SK-N-SH (cell line): ENCODE data around the gene AGAP2. TPM values are rescaled to one million over a fixed set of nuclear protein-coding genes. Genes with fewer than 3 reads are reported as not detected.

Source experiments
- CTCF ChIA-PET: fragments of 300-600, 350-600 bp; formaldehyde crosslinking; extraction: SDS; loops from one replicate; lab custom pipeline; 2021; lab: Yijun Ruan, JAX
- POLR2A ChIA-PET: fragments of 350-600 bp; sonication (Branson Sonifier 250); formaldehyde crosslinking; extraction: SDS; loops from one replicate; lab custom pipeline; 2020; ENCODE audit warnings: antibody characterized with exemption, inconsistent platforms; lab: Yijun Ruan, JAX
- DNase-seq: peaks from one replicate; pipeline ENCODE4 v3.0.0; 2012
- H2AFZ ChIP-seq: fragments of 200-600 bp; sonication (generic); 2 replicates; pipeline ENCODE4 v1.8.1; 2016; ENCODE audit warnings: antibody characterized with exemption, mild to moderate bottlenecking, low read depth
- H3F3A ChIP-seq: fragments of 200-600 bp; sonication (generic); replicated peaks from 2 replicates; pipeline ENCODE3; 2016; ENCODE audit warnings: antibody characterized with exemption, mild to moderate bottlenecking; ENCODE audit not compliant: insufficient read depth
- H3K27ac ChIP-seq, 2 experiments: fragments of 200-500 bp in 1 of 2; fragments of 200-600 bp in 1 of 2; sonication (Bioruptor generic) in 1 of 2; sonication (generic), shearing (Covaris generic) in 1 of 2; 2 replicates each; pipeline versions ENCODE4 v1.5.1 to v1.6.1; 2014 to 2016; ENCODE audit warnings: low read depth in 2 of 2, inconsistent platforms in 1 of 2, low read length in 1 of 2, mild to moderate bottlenecking in 1 of 2, mixed read lengths in 1 of 2
- H3K27me3 ChIP-seq: fragments of 200-600 bp; sonication (generic), shearing (Covaris generic); 2 replicates; pipeline ENCODE4 v1.6.1; 2016; ENCODE audit warnings: mixed run types; ENCODE audit not compliant: insufficient read depth
- H3K36me3 ChIP-seq, 2 experiments: fragments of 200-500 bp in 1 of 2; fragments of 200-600 bp in 1 of 2; sonication (Bioruptor generic) in 1 of 2; sonication (generic) in 1 of 2; replicated peaks in 1 of 2; 2 replicates each; pipeline versions ENCODE3 to v1.5.1; 2014 to 2016; ENCODE audit warnings: low read length in 1 of 2, mild to moderate bottlenecking in 1 of 2; ENCODE audit not compliant: insufficient read depth in 2 of 2, control insufficient read depth in 1 of 2
- H3K4me1 ChIP-seq, 2 experiments: fragments of 200-500 bp in 1 of 2; fragments of 200-600 bp in 1 of 2; sonication (Bioruptor generic) in 1 of 2; sonication (generic), shearing (Covaris generic) in 1 of 2; 2 replicates each; pipeline versions ENCODE4 v1.5.1 to v1.6.1; 2014 to 2016; ENCODE audit warnings: low read depth in 1 of 2, low read length in 1 of 2, mixed run types in 1 of 2; ENCODE audit not compliant: insufficient read depth in 2 of 2, control insufficient read depth in 1 of 2
- H3K4me2 ChIP-seq: fragments of 200-600 bp; sonication (generic), shearing (Covaris generic); 2 replicates; pipeline ENCODE4 v1.6.1; 2017; ENCODE audit warnings: mixed run types
- H3K4me3 ChIP-seq, 2 experiments: fragments of 200-500 bp in 1 of 2; fragments of 200-600 bp in 1 of 2; sonication (Bioruptor generic) in 1 of 2; sonication (generic), shearing (Covaris generic) in 1 of 2; 2 replicates each; pipeline versions ENCODE4 v1.5.1 to v1.8.1; 2014 to 2016; ENCODE audit warnings: low read depth in 2 of 2, inconsistent platforms in 1 of 2, low read length in 1 of 2, mild to moderate bottlenecking in 1 of 2, mixed read lengths in 1 of 2, moderate library complexity in 1 of 2
- H3K79me2 ChIP-seq: fragments of 200-600 bp; sonication (generic); 2 replicates; pipeline ENCODE4 v1.8.1; 2017; ENCODE audit warnings: mild to moderate bottlenecking; ENCODE audit not compliant: insufficient read depth
- H3K9ac ChIP-seq: fragments of 200-600 bp; sonication (generic); 2 replicates; pipeline ENCODE4 v1.6.1; 2017; ENCODE audit warnings: mixed run types
- H3K9me2 ChIP-seq: fragments of 200-600 bp; sonication (generic); 2 replicates; pipeline ENCODE4 v1.6.1; 2017; ENCODE audit warnings: mixed run types
- H3K9me3 ChIP-seq: fragments of 200-600 bp; sonication (generic); 2 replicates; pipeline ENCODE4 v1.6.1; 2017; ENCODE audit warnings: mixed run types, mild to moderate bottlenecking, moderate library complexity
- H4K20me1 ChIP-seq: fragments of 200-600 bp; sonication (generic); 2 replicates; pipeline ENCODE4 v1.6.1; 2017; ENCODE audit warnings: mild to moderate bottlenecking, mixed run types; ENCODE audit not compliant: insufficient read depth
- CTCF ChIP-seq: fragments of 200-600 bp; sonication (generic); IDR thresholded peaks from 2 replicates; pipeline ENCODE4 v1.6.1; 2017; ENCODE audit warnings: antibody characterized with exemption, mild to moderate bottlenecking, moderate library complexity
- GATA2 ChIP-seq: sonication (generic); formaldehyde crosslinking; IDR thresholded peaks from 2 replicates; pipeline ENCODE4 v1.5.0; 2020; ENCODE audit warnings: mild to moderate bottlenecking, missing genetic modification reagents
- IRF3 ChIP-seq: fragments of 150-350 bp; IDR thresholded peaks from 2 replicates; pipeline ENCODE4 v1.6.1; 2016; ENCODE audit warnings: mild to moderate bottlenecking, low read depth, low read length
- MAX ChIP-seq: IDR thresholded peaks from 2 replicates; pipeline ENCODE4 v1.4.0; 2012; ENCODE audit warnings: low read depth
- RCOR1 ChIP-seq: fragments of 150-350 bp; IDR thresholded peaks from 2 replicates; pipeline ENCODE4 v1.6.1; 2017; ENCODE audit warnings: antibody characterized with exemption, low read length
- SIN3A ChIP-seq: IDR thresholded peaks from 2 replicates; pipeline ENCODE4 v1.6.1; 2012; ENCODE audit warnings: low read depth, mild to moderate bottlenecking, low read length, moderate library complexity, borderline replicate concordance
- TEAD4 ChIP-seq: IDR thresholded peaks from 2 replicates; pipeline ENCODE4 v1.4.0; 2012; ENCODE audit warnings: mild to moderate bottlenecking, borderline replicate concordance; ENCODE audit not compliant: insufficient read depth
- WGBS: methylation state at CpG from one replicate; pipeline ENCODE4 v1.1.6; 2017; ENCODE audit warnings: low lambda C conversion rate; 5-methylcytosine and 5-hydroxymethylcytosine counted together
- polyA plus RNA-seq, 3 experiments: library from polyadenylated mRNA; depleted of rRNA; stranded (reverse); fragments of >200 nt; gene quantifications; 2 replicates each; pipeline ENCODE4 v1.2.3, GENCODE V29; 2012

The AGAP2 gene
- polyA plus RNA-seq, 1 of the 3 experiments (the other 2 are of a cell fraction): 5.2 TPM

- TF ChIP-seq CTCF (no peak), GATA2 (CRISPR knock-in tag) (no peak), RCOR1 (no peak), SIN3A (no peak)
- no peaks in the 10 kb centered on the region for H4K20me1 ChIP-seq
- H3F3A ChIP-seq: peaks cover 3% of the 10 kb centered on the region
- no peaks in the 10 kb centered on the region for H3K9me2 ChIP-seq
- no peak overlapping the region for H3K4me3 ChIP-seq
- CTCF ChIA-PET: interaction anchor here (1.2 to 2.0 kb wide), 2 partner anchors 10 to 13 kb away, joined by 4 to 11 read pairs; no protein-coding TSS in a partner anchor
- DNase-seq: no peak
- peaks cover 3 to 37% of the 10 kb centered on the region in 2 experiments; a peak in 1 of 4 replicates for H3K4me1 ChIP-seq
- peaks cover 33% of the 10 kb centered on the region for H3K79me2 ChIP-seq
- peaks cover 8 to 19% of the 10 kb centered on the region in 2 experiments for H3K36me3 ChIP-seq
- no peak overlapping the region for H2AFZ ChIP-seq
- WGBS: 95% methylated on average over 10 of the region's 11 CpGs
- no peaks in the 10 kb centered on the region; the same call in 1 of the 2 replicates for H3K27me3 ChIP-seq
- H3K9ac ChIP-seq: no peak overlapping the region
- H3K4me2 ChIP-seq: no peak overlapping the region
- no peak overlapping the region for H3K27ac ChIP-seq
- no peaks in the 10 kb centered on the region for H3K9me3 ChIP-seq
- POLR2A ChIA-PET: no interaction called here
Observed at GRCh38 chr12:57769594-57769993, 31.1 kb upstream of the AGAP2 start.

GRCh38 chr12:57767876-57768275 is 29.3 kb upstream of the AGAP2 start:
- POLR2A ChIA-PET: interaction anchor here (1.2 kb wide), 1 partner anchor 8 kb away, joined by 3 read pairs; no protein-coding TSS in a partner anchor
- no peaks in the 10 kb centered on the region for H3K9me2 ChIP-seq
- no peaks in the 10 kb centered on the region for H3K9me3 ChIP-seq
- H3K9ac ChIP-seq: no peak overlapping the region
- H3F3A ChIP-seq: peaks cover 3% of the 10 kb centered on the region
- H3K4me1 ChIP-seq: peaks cover 3 to 33% of the 10 kb centered on the region in 2 experiments; a peak in 1 of 4 replicates
- TF ChIP-seq TEAD4 (no peak), IRF3 (no peak), MAX (no peak)
- TF ChIP-seq, all 33 proteins: peak for 0
- Histone ChIP-seq H3K27ac (no peak overlapping the region), H3K79me2 (peaks cover 18% of the 10 kb centered on the region; the same call in 1 of the 2 replicates), H3K4me2 (no peak overlapping the region), H3K36me3 (peaks cover 5 to 19% of the 10 kb centered on the region in 2 experiments), H3K27me3 (no peaks in the 10 kb centered on the region; the same call in 1 of the 2 replicates), H3K4me3 (no peak overlapping the region), H4K20me1 (no peaks in the 10 kb centered on the region), H2AFZ (no peak overlapping the region)
- CTCF ChIA-PET: interaction anchor here (1.1 to 3.1 kb wide), 7 partner anchors 8 to 138 kb away, joined by 3 to 27 read pairs (median 4); no protein-coding TSS in a partner anchor
- no peak for DNase-seq
- WGBS: 83% methylated on average over 3 of the region's 3 CpGs
